Myocyte (in vitro differentiated cells): ENCODE results near the gene ZNF586. TPM values are rescaled to one million over a fixed set of nuclear protein-coding genes. Genes with fewer than 3 reads are reported as not detected.
"Not testable (repeated sequence)": the region's sequence is repeated elsewhere in the genome, so short reads cannot be mapped to it uniquely, and the experiment has no call there.

Experiments
- DNase-seq: peaks from one replicate; pipeline ENCODE4 v3.0.0-alpha.2; 2012; ENCODE audit warnings: low read depth
- total RNA-seq: library from RNA; depleted of rRNA; stranded (reverse); fragments of >200 nt; gene quantifications from 2 replicates; pipeline ENCODE4 v1.2.3, GENCODE V29; 2014

Gene ZNF586
- total RNA-seq, 1 donor from 2014 or later: 18.8 TPM

DNA sequence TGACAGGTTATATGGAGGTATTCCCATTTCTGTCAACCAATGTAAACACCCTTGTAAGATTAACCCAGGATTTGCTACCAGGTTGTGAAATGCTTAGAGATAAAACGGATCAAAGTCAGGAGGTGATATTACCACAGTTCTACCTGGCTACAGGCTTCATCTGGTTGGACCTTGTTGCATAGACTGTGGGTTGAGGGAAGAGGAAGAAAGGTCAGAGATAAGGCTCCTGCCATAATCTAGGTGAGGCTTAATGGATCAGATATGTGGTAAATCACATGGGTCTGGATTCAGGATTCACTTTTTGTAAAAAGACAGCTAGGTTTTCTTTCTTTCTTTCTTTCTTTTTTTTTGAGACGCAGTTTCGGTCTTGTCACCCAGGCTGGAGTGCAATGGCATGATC lies 52.0 kb downstream of the ZNF586 start:
- not testable (repeated sequence) for DNase-seq

DNA sequence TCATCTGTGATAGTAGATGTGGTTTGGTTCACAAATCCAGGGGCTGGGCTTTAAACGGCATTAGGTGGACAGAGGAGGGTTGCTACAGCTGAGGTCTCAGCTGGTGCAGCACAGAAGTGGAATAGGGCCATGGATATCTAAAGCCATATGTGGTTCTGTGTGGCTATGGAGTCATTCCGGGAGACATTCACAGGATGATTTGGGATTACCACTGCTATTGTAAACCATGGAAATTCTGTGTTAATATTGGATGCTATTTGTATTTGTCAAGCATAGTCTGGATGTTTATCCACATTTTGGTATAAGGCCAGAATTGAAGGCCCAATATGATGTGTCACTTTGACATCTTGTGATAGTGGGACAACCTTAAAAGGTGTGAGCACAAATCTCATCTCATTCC lies 53.7 kb downstream of the ZNF586 start:
- DNase-seq: peak; percentile 74

DNA sequence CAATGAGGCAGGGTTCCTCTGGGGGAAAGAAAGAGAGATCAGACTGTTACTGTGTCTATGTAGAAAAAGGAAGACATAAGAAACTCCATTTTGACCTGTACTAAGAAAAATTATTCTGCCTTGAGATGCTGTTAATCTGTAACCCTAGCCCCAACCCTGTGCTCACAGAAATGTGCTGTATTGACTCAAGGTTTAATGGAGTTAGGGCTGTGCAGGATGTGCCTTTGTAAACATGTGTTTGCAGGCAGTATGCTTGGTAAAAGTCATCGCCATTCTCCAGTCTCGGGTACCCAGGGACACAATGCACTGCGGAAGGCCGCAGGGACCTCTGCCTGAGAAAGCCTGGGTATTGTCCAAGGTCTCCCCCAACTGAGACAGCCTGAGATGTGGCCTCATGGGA lies 54.1 kb downstream of the ZNF586 start:
- not testable (repeated sequence) for DNase-seq

- DNase-seq: no peak
Measured at GRCh38 chr19:57825511-57825910, 56.0 kb downstream of the ZNF586 start.

- DNase-seq: no peak
Measured at GRCh38 chr19:57829316-57829715, 59.8 kb downstream of the ZNF586 start.

DNA sequence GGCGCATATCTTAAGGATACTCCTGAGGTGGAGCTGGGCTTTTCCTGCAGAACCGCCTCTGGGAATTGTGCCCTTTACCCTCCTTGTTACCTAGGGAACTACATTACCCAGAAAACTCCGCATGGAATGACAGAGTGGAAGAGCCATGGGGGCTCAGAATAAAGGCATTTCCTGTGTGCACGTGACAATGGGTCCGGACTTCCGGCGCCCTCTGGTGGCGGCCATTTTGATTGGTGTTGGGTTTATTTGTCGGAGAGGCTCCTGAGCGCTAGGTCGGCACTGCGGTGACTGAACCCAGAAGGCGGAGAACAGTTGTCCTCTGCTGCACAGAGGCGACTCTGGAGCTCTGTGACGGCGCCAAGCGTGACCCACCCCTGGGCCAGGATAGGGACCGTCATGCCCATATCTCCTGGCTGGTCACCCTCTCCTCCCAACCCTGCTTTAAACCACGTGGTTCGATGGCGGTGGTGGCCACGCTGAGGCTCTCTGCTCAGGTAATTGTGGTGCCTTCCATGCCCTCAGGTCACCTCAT lies 60.7 kb downstream of the ZNF586 start, which contains the start of gene ZNF587B:
Gene ZNF587B (plus strand): TSS at position 229 of the 532 bp plus-strand sequence. CDS start 230 bp downstream, at position 459.
- no peak for DNase-seq

Other genes starting within 250 kb of the ZNF586 start
- gene ZNF549, start 242.3 kb upstream of the ZNF586 start, total RNA-seq: 4.8 and 5.8 TPM in 2 replicates
- gene ZNF550, start 209.8 kb upstream of the ZNF586 start, total RNA-seq: 9.9 and 10.7 TPM in 2 replicates
- gene ZNF416, start 190.8 kb upstream of the ZNF586 start, total RNA-seq: 5.0 and 7.0 TPM in 2 replicates
- 1.8 and 3.9 TPM in 2 replicates for gene ZIK1, start 185.5 kb upstream of the ZNF586 start, total RNA-seq
- 6.1 and 9.0 TPM in 2 replicates for gene ZNF530, start 169.8 kb upstream of the ZNF586 start, total RNA-seq
- 27.0 and 28.0 TPM in 2 replicates for gene ZNF134, start 155.4 kb upstream of the ZNF586 start, total RNA-seq
- gene ZNF211, start 136.5 kb upstream of the ZNF586 start, total RNA-seq: 14.7 and 17.2 TPM in 2 replicates
- gene ZSCAN4, start 100.7 kb upstream of the ZNF586 start, total RNA-seq: 0.16 and 0.67 TPM in 2 replicates
- 4.4 and 5.7 TPM in 2 replicates for gene ZNF551, start 87.7 kb upstream of the ZNF586 start, total RNA-seq
- gene ZNF154, start 60.5 kb upstream of the ZNF586 start, total RNA-seq: 1.4 and 2.0 TPM in 2 replicates
- gene ZNF671, start 42.1 kb upstream of the ZNF586 start, total RNA-seq: 4.3 and 7.0 TPM in 2 replicates
- gene ZNF776, start 22.9 kb upstream of the ZNF586 start, total RNA-seq: 15.0 and 15.4 TPM in 2 replicates
- 2.0 and 2.5 TPM in 2 replicates for gene ZNF552, start 45.2 kb downstream of the ZNF586 start, total RNA-seq
- 4.8 and 5.7 TPM in 2 replicates for gene ZNF587B, start 60.6 kb downstream of the ZNF586 start, total RNA-seq
- 13.5 and 13.8 TPM in 2 replicates for gene ZNF587, start 80.2 kb downstream of the ZNF586 start, total RNA-seq
- gene ZNF814, start 119.4 kb downstream of the ZNF586 start, total RNA-seq: 3.1 and 7.2 TPM in 2 replicates
- gene ZNF417, start 146.9 kb downstream of the ZNF586 start, total RNA-seq: 8.1 and 10.9 TPM in 2 replicates
- 3.1 and 4.7 TPM in 2 replicates for gene ZNF418, start 165.7 kb downstream of the ZNF586 start, total RNA-seq
- gene ZNF256, start 178.0 kb downstream of the ZNF586 start, total RNA-seq: 3.1 and 3.9 TPM in 2 replicates
- gene C19orf18, start 204.9 kb downstream of the ZNF586 start, total RNA-seq: 0.21 and 0.52 TPM in 2 replicates
- 16.6 and 22.1 TPM in 2 replicates for gene ZNF606, start 233.1 kb downstream of the ZNF586 start, total RNA-seq